HEK293 (cell line): ENCODE data around the gene TRIM66.

ENCODE experiments used
- KLF1 ChIP-seq: fragments of 450-650 bp; formaldehyde crosslinking; IDR thresholded peaks from 2 replicates; pipeline ENCODE4 v1.5.1; 2016; ENCODE audit warnings: missing biosample characterization, missing genetic modification characterization
- KLF16 ChIP-seq: fragments of 450-650 bp; formaldehyde crosslinking; IDR thresholded peaks from 2 replicates; pipeline ENCODE4 v1.5.1; 2017; ENCODE audit warnings: missing biosample characterization, missing genetic modification characterization
- REPIN1 ChIP-seq: fragments of 450-650 bp; formaldehyde crosslinking; IDR thresholded peaks from 2 replicates; pipeline ENCODE4 v1.5.1; 2017; ENCODE audit warnings: missing biosample characterization, missing genetic modification characterization, low read depth
- ZEB2 ChIP-seq: fragments of 450-650 bp; formaldehyde crosslinking; IDR thresholded peaks from 2 replicates; pipeline ENCODE4 v1.5.1; 2016; ENCODE audit warnings: missing biosample characterization, missing genetic modification characterization
- ZNF433 ChIP-seq: fragments of 450-650 bp; formaldehyde crosslinking; IDR thresholded peaks from 2 replicates; pipeline ENCODE4 v1.5.1; 2016; ENCODE audit warnings: missing biosample characterization, missing genetic modification characterization, low read depth
- ZNF530 ChIP-seq: fragments of 450-650 bp; formaldehyde crosslinking; IDR thresholded peaks from 2 replicates; pipeline ENCODE4 v1.5.1; 2016; ENCODE audit warnings: low read depth, missing biosample characterization, missing genetic modification characterization
- ZSCAN16 ChIP-seq: fragments of 450-650 bp; formaldehyde crosslinking; IDR thresholded peaks from 2 replicates; pipeline ENCODE4 v1.5.1; 2016; ENCODE audit warnings: missing biosample characterization, missing genetic modification characterization
- TF ChIP-seq, protein P1 (sequence below): fragments of 450-650 bp; formaldehyde crosslinking; IDR thresholded peaks from 2 replicates; pipeline ENCODE4 v1.5.1; 2016; ENCODE audit warnings: missing biosample characterization, missing genetic modification characterization

DNA sequence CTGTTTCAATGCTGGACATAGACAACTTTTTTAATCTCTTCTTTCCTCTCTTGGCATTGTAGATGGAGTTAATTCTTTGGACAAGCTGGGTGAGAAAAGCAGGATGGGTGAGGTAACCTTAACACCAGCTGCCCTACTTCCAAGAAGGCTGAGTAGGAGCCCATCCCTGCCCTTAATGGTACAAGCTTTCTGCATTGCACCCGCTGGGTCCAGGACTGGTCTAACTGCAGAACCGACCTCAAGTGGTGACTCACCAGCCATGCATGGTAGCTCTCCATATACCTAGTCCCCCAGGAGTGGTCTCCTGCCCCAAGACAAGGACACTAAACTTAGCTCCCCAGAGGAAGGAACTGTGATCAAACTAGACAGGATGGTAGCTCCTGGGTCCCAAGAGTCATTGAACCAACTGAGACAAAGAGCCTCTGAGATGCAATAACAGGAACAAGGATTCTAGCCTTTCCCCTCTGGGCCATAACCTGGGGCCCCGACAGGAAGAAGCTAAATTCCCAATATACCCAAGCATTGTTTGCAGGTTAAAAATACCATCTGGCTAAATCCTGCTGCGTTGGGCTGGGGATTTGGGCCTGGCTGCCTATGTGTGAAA is 32.3 kb upstream of the TRIM66 start:
- TF ChIP-seq, protein P1, sequence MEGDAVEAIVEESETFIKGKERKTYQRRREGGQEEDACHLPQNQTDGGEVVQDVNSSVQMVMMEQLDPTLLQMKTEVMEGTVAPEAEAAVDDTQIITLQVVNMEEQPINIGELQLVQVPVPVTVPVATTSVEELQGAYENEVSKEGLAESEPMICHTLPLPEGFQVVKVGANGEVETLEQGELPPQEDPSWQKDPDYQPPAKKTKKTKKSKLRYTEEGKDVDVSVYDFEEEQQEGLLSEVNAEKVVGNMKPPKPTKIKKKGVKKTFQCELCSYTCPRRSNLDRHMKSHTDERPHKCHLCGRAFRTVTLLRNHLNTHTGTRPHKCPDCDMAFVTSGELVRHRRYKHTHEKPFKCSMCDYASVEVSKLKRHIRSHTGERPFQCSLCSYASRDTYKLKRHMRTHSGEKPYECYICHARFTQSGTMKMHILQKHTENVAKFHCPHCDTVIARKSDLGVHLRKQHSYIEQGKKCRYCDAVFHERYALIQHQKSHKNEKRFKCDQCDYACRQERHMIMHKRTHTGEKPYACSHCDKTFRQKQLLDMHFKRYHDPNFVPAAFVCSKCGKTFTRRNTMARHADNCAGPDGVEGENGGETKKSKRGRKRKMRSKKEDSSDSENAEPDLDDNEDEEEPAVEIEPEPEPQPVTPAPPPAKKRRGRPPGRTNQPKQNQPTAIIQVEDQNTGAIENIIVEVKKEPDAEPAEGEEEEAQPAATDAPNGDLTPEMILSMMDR (tag by site-specific recombination) = no peak
- TF ChIP-seq ZSCAN16 (tag by site-specific recombination) = no peak
- TF ChIP-seq ZNF530 (tag by site-specific recombination) = no peak
- no peak for TF ChIP-seq ZNF433
- TF ChIP-seq KLF16 = no peak
- TF ChIP-seq ZEB2 (tag by site-specific recombination) = no peak
- no peak for TF ChIP-seq REPIN1
- TF ChIP-seq KLF1 (tag by site-specific recombination) = no peak
